ENCODE measurements around the gene KCNA4.
"Not testable (repeated sequence)": the region's sequence is repeated elsewhere in the genome, so short reads cannot be mapped to it uniquely, and the experiment has no call there.

KCNA4 gene

DNA sequence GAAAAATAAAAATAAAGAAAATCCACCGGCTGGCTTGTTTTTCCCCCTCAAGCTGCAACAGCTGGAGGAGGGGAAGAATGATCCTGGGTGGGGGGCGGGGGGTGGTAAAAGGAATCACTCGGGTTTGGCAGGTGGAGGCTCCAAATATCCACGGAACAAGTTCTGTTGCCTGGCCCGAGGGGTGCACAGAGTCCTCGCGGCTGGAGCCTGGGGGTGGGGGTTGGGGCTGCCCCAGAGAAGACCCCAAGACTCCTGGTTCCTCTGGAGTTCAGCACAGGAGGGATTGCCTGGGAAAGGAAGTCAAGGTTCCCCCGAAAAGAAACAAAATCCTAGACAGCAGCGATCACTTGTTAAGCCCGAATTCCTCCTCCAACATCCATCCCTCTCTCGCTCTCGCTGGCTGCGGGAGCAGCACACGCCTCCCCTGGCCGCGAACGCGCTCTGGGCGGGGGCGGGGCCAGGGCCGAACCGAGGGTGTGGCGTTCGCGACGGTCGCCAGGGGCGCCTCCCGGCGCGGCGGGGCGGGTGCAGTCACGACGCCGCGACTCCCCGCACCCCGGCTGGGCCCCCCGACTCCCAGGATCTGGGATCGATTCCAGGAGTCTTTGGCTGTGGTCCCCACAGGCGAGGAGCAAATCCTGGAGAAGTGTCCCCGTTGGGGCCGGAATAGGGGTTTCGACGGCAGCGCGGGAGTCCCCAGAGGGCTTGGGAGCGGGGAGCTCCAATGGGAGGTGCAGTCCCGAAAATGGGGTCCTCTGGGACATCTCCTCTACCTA, at the start of gene KCNA4:
Gene KCNA4, minus strand, starts transcription at position 443 of the 776 bp plus-strand sequence. CDS start 4,352 bp downstream, outside the sequence.
- DNase-seq: no peak

DNA sequence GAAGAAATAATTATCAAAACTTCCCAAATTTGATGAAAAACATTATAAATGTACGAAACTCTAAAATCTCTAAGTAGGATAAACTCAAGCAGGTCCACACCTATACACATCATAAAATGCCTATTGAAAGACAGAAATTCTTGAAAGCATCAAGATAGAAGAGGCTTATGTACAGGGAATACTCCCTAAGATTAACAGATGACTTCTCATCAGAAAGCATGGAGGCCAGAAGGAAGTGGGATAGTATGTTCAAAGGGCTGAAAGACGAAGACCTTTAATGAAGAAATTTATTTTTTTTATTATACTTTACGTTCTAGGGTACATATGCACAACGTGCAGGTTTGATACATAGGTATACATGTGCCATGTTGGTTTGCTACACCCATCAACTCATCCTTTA, 45.3 kb upstream of the KCNA4 start:
- DNase-seq: no peak

DNA sequence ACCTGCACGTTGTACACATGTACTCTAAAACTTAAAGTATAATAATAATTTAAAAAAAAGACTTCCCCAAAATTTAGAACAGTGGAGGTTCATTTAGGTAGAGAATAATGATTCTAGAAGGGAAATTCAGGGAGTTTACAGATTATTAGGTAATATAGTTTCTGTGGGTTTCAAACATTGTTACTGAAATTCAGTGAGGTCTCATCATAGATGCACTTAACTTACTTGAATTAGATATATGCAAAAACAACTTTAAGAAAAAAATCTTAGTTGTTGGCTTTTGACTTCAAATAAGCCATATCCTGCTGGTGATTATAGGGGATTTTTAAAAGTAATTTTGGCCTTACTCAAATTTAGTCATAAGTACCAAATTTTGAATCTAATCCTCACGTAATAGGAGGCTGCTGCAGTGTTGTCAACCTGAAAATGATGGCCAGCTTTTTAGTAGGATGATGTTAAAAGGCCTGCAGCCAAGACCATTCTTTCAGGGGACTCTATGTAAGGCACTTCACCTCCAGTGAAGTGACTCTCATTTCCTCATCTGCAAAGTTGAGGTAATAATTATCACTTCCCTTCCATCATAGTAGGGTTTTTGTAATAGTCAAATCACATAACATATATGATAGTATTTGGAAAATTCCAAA, 42.5 kb upstream of the KCNA4 start:
- DNase-seq: no peak

DNA sequence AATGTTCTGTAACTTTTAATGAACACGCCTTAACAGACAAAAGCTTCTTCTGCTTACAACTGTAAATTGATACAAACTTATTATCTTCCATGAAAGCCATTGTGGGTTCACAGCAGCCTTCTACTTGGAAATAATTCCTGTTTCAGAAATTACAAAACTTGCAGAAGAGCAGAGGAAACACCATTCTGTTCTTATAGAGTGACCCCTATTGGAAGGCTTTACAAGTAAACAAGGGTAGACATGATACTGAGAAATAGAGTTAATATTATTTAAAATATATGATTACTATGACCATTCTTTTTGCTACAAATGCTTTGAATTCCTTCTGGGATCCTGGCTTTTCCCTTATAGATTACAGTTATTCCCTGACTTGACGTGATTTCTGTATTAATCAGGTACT, 32.4 kb upstream of the KCNA4 start:
- no peak for DNase-seq

DNA sequence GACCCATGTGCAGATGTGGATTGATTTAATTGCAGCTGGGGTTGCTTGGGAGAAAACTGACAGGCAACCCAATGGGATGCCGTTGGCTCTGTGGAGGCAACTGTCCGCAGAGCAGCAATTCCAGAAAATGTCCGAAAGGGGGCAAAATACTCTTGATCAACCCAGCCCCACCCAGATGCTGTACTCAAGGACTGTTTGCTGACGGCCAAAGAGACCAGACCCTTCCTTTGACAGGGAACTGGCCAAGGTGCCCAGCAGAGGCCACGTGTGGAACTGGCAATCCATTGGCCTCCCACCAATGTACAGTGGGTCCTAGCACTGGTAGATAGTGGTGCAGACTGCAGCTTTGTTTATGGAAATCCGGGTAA, 29.7 kb upstream of the KCNA4 start:
- no peak for DNase-seq

DNA sequence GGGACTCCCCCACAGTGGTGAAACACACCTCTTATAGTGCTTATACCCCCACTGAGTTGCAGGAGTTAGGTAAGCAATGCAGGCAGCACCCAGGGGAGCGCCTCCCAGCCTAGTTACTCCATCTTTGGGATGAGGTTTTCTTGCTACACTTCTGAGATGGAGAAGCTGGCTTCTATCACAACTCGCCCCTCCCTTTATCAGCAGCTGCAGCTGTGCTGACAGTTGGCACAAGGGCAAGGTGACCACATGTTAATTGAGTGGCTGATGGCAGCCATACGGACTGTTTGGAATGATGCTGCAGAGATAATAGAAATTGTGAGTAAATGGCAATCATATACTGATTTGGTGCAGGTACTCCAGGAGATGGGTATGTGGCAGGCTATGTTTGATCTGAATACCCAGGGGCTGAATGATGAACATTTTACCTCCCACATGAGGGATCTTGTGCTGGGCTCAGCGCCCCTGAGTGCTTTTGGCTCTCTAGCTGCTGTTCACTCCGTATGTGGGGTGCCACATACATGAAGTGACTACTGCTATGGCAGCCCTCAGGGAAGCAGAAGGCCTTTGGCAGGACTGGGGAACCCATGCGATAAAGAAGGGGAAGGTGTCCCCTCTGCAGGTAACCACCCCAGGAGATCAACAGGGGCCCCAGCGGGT, 29.2 kb upstream of the KCNA4 start:
- DNase-seq: no peak

DNA sequence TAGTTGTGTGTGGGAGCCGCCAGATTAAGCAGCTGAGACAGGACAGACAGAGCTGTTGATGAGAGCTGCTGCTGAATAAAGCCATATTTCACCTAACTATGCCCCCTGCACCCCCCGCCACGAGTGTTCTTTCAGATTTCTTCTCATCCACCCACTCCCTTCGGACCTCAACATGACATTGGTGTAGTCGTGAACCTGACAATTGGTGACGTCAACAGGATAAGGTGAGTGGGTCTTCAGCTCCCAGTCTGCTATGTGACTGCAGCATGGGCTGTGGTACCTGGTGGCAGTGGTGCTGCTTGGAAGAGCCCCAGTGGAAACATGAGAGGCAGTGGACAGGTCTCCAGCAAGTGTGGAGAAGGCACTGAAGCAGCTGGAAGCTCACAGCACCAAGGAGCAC, 28.3 kb upstream of the KCNA4 start:
- no peak for DNase-seq

DNA sequence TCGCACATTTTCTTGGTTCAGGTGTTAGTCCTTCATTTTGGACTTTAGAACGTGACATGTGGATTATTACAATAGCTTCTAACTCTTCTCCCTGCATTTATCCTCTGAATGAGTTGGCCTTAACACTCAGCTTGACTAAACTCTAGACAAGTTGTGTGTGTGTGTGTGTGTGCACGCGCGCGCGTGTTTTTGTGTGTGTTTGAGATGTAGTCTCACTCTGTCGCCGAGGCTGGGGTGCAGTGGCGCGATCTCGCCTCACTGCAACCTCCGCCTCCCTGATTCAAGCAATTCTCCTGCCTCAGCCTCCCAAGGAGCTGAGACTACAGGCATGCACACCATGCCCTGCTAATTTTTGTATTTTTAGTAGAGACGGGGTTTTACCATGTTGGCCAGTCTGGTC, 24.3 kb upstream of the KCNA4 start:
- DNase-seq: no peak

DNA sequence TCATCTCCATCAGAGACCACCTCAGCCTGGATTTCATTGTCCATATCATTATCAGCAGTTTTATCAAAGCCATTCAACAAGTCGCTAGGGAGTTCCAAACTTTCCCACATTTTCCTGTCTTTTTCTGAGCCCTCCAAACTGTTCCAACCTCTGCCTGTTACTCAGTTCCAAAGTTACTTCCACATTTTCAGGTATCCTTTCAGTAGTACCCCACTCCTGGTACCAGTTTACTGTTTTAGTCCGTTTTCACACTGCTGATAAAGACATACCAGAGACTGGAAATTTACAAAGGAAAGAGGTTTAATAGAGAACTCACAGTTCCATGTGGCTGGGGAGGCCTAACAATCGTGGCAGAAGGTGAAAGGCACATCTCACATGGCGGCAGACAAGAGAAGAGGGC, 17.9 kb upstream of the KCNA4 start:
- not testable (repeated sequence) for DNase-seq

DNA sequence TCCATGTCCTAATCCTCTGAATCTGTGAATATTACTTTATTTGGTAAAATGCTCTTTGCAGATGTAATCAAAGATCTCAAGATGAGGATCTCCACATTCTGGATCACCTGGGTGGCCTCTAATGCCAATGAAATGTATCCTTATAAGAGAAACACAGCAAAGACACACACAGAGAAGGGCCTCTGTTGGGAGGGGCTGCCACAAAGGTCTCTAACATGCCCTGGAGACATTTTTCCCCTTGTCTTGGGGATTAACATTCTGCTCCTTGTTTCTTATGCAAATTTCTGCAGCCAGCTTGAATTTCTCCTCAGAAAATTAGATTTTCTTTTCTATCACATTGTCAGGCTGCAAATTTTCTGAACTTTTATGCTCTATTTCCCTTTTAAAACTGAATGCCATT, 17.3 kb upstream of the KCNA4 start:
- not testable (repeated sequence) for DNase-seq

DNA sequence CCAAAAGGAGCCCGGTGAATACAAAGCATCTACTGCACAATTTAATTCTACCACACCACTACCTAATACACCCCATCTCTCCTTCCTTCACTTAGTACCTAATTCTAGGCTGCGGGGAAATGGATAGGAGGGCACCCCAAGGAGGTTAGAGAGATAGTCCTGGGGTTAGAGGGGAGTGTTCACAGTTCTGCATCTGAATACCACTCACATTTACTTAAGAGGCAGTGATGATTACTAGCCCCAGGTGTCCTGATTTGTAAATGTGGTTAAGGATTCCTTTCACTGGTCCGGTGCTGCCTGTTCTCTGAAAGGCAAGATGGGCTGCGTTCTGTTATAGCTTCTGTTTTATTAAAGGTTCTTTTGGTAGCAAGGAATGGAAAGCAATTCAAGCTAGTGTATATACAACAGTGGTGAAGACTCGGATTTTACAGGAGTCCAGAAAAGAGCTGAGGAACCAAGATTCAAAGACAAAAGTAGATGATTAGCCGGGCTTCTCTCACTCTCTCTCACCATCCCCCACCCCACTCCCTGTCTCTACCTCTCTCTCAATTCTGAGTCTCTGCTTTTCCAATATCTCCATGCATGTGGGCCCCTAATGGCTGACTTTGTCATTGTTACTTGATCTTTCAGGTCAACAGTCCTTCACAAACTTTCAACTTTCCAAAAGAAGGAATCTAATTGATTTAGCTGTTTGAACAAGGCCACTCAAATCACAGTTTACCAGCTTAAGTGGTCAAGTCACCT, 8.7 kb upstream of the KCNA4 start:
- DNase-seq: no peak

DNA sequence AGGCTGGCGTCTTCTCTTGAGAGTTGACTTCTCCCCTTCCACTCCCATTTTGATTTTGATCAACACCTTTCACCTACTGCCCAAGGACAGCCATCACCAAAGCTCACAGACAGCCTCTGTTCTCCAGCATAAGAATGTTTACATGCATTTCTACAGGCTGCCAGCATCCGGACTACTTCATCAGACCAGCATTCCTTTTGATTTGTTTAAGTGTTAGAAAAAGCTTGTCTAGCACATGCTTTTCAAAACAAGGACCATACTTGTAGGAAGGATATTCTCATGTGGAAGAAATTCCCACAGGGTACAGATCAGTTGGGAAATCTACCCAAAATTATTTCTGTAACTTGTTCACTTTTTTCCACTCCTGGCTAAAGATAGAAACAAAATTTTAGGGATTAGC, 6.2 kb upstream of the KCNA4 start:
- no peak for DNase-seq

DNA sequence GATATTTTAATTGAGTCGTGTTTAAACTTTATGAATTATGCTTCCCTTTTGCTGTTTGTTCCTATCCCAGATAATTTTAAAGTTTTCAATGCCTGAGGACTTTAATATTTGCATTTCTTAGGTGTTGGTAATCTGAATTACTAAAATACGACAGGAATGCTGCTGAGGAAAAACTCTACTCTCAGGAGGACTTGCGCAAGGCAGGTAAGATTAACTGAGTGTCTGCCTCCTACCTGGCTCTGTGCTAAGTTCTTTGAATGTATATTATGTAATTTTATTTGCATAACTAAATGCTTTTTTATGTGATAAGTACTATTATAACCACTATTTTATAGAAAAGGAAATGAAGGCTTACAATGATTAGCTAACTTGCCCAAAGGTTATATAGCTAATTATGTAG, 2.7 kb upstream of the KCNA4 start:
- DNase-seq: no peak

DNA sequence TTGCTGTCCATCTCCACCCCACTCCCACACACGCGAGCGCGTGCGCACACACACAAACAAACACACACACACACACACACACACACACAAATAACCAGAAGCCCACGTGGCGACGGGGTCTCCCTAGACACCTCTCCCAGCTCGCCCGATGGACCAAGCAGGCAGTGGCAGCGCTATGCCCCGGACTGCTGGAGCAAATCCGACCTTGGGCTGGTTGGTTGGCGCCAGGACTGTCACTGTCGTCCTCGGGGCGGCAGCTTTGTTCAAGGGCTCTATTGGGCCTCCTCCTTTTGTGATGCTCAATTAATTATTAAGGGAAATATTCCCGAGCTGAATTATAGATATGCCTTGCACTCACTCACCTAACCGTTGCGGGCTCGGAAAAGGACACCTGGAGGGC, 1.7 kb upstream of the KCNA4 start:
- DNase-seq: no peak

DNA sequence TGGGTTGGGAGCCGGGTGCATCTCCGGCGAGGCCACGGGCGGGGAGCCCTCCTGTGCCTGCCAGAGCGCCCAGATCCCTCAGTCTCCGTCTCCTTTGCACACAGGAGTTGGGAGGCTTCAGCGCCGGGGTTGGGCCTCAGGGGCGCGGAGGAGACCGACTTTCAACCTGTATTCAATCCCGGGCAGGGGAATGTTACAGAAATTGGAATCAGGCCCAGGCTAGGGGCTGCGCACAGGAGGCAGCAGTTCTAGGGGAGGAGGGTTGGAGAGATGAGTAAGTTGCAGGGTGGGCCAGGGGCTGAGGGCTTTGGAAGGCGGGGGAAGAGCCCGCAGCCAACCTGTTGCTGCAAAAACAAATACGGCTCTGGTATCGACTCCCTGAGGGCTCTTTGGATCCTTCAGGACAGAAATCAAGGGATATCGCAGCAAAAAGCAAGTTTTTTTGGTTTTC, 640 bp upstream of the KCNA4 start:
- DNase-seq: no peak

DNA sequence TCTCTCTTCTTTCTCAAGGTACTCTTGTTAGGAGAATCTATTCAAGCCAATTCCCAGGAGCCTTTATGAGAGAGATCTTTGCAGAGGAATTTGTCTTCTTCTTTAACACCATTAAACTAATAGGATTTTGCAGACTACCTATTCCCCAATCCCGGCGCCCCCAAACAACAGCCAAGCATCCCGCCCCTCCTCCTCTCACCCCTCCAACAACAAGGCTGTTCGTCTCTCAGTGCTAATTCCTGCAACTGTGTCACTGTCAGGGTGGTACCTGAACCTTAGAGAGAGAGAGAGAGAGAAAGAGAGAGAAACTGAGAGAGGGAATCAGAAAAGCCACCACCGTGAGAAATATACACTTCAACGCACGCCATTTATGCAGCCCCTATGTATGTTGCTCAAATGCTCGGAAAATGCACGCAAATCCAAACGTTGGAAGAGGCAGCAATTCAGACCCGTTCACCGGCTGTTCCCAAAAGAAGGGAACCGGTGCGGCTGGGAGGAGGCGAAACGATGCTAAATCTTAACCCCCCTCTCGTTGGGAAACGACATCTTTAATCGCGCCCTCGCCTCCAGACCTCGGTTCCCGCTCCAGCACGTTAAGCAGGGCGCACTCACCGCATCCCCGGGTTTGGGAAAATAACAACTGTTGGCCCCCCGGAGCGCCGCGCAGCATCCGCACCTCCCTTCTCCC, 961 bp downstream of the KCNA4 start:
- no peak for DNase-seq

DNA sequence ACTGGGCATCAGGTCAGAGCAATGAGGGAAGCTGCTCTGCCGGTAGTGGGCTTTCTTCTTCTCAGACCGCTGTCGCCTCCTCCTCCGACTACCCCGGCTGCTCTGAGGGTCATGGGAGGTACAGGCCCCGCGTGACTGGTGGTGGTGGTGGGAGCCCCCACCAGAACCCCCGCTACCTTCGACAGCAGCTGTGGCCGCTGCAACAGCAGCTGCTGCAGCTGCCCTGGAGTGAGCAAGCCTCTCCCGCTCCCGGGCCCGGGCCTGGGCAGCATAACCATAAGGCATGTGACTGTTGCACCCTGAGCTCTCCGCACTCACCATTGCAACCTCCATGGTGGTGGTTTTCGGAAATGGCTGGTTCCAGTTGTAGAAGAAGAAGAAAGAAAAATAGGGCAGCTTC, 4.5 kb downstream of the KCNA4 start:
- DNase-seq: no peak

DNA sequence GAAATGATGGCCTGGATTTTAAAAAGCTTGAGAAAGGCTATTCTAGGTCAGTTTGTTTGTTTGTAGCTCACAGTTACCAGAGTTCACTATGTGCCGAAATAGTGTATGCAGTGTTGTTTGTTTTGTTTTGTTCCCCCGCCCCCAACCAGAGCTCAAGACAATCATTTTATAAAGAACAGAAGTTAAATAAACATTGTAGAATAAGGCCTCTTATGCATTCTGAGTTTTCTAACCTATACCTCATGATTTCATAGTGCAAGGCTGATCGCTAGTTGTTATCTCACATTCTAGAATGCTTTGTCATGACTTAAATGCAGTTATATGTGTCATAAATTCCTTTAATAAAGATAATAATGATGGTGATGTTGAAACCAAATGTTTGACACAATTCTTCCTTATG, 7.8 kb downstream of the KCNA4 start:
- no peak for DNase-seq

DNA sequence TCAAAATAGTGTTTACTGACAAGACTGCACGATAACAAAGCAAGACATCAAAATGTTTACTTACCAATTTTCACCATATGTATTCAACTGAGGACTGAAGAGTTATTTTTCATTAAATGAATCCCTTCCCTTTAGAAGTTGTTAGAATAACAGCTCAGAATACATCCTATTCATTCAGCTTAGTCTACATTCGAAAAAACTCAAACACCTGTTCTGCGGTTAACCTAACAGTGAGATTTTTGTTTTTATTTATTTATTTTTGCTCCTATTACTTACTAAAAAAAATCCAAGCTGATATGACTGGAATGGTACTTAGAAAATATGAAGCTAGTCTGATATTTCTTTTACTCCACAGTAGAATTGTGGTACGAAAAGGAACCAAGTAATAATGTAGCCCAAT, 10.0 kb downstream of the KCNA4 start:
- no peak for DNase-seq

DNA sequence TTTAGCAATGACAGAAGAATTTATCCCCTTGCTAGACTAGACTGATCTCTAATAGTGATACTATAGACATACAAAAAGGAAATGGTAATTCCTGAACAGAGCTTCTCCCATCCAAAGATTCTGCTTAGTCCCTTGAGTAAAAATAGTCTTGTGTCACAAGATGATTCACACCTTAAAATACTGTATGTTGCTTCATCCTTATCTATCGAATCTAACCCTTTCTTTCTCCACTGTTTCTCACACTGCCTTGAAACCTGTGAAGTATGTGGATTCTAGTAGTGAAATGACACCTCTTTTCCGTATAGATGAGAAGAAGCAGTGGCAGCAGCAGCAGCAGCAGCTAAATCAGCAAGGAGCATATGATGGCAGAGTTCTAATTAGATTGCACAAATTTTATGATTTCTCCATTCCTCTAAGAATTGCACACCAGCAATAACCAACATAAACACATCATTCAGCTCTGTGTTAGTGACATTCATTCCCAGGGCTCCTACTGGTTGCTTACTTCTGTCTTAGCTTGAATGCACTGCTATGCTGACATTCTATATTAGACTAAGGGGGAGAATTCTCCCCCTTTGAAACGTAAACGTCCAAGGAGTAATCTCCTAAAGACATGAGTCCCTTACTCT, 14.6 kb downstream of the KCNA4 start:
- no peak for DNase-seq

DNA sequence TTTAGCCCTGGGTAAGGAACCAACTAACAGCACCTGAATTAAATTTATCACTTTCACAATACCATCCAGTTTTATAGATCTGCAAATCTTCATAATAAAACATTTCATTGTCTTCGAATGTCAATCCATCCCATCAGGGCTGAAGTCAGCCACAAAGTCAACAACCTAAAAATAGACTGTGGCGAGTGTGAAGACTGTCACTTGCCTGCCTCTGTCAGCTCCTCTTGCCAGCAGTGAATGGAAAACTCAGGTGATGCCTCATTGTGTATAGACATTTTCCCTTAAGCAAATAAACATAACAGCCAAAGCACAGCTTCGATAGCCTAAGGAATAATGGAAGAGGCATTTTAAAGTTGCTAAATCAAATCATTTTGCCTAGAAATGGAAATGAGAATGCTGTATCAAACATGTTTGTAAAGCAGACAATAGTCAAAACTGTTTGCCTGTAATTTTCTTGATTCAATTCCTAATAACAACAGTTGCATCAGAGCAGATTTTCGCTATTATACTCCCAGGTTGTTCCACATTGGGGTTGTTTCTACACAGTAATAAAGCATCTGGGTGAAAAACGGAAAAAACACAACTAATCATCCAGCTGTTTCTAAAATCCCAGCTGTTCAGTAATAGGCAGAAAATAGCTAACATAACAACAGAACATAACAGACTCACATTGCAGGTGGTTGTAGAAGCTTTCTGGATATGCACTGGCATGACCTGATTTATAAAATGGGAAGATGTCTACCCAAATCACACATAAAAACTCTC, 15.7 kb downstream of the KCNA4 start:
- DNase-seq: no peak

DNA sequence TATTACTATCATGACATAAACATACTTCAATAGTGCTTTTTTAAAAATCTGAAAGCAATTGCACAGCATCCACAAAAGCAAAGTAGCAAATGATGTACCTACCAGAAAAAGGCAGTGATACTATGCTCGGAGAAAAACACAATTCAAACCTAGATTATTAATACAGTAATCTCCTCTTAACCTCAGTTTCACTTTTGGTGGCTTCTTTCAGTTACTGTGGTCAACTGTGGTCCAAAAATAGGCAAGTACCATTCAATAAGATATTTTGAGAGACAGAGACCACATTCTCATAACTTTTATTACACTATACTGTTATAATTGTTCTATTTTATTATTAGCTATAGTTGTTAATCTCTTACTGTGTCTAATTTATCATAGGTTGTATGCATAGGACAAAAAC, 20.8 kb downstream of the KCNA4 start:
- DNase-seq: no peak

Measured in GDM1 (cell line).